Endodermal cell (in vitro differentiated cells): ENCODE measurements around the gene KLHL15. TPM values are rescaled to one million over a fixed set of nuclear protein-coding genes. Genes with fewer than 3 reads are reported as not detected.

Source experiments
- DNase-seq: peaks from one replicate; pipeline ENCODE4 v3.0.0-alpha.2; 2017
- H3K27ac ChIP-seq: 2 replicates; pipeline ENCODE4 v1.5.1; 2013; ENCODE audit warnings: mild to moderate bottlenecking, low read depth, low read length, moderate library complexity
- H3K27me3 ChIP-seq: 2 replicates; pipeline ENCODE4 v1.6.1; 2013; ENCODE audit warnings: mild to moderate bottlenecking, low read length, moderate library complexity; ENCODE audit not compliant: insufficient read depth, control insufficient read depth, poor library complexity, severe bottlenecking
- H3K36me3 ChIP-seq: 2 replicates; pipeline ENCODE4 v1.7.0; 2013; ENCODE audit warnings: mild to moderate bottlenecking, low read length, moderate library complexity; ENCODE audit not compliant: control insufficient read depth, insufficient read depth
- H3K4me1 ChIP-seq: one replicate; pipeline ENCODE4 v1.7.0; 2013; ENCODE audit warnings: low read length; ENCODE audit not compliant: control insufficient read depth, insufficient read depth
- H3K4me3 ChIP-seq: 2 replicates; pipeline ENCODE4 v1.5.1; 2013; ENCODE audit warnings: mild to moderate bottlenecking, low read length, moderate library complexity
- H3K9ac ChIP-seq: 2 replicates; pipeline ENCODE4 v1.6.1; 2013; ENCODE audit warnings: mild to moderate bottlenecking, low read length, moderate library complexity; ENCODE audit not compliant: poor library complexity, severe bottlenecking; ENCODE audit errors: extremely low read depth
- H3K9me3 ChIP-seq: 2 replicates; pipeline ENCODE4 v1.6.1; 2013; ENCODE audit warnings: mild to moderate bottlenecking, low read length, moderate library complexity; ENCODE audit not compliant: control insufficient read depth
- H3K27ac Mint-ChIP-seq: 2 replicates; pipeline ENCODE4 v1.8.0; 2020; ENCODE audit warnings: mixed read lengths
- H3K27me3 Mint-ChIP-seq: 2 replicates; pipeline ENCODE4 v1.8.0; 2021; ENCODE audit warnings: mild to moderate bottlenecking, mixed read lengths; ENCODE audit not compliant: insufficient read depth
- H3K36me3 Mint-ChIP-seq: 2 replicates; pipeline ENCODE4 v1.8.0; 2020; ENCODE audit warnings: low read depth, mixed read lengths
- H3K4me1 Mint-ChIP-seq: 2 replicates; pipeline ENCODE4 v1.8.0; 2020; ENCODE audit warnings: mixed read lengths
- H3K4me3 Mint-ChIP-seq: 2 replicates; pipeline ENCODE4 v1.8.0; 2020; ENCODE audit warnings: mild to moderate bottlenecking, moderate library complexity, mixed read lengths
- H3K9me3 Mint-ChIP-seq: 2 replicates; pipeline ENCODE4 v1.8.0; 2020; ENCODE audit warnings: mild to moderate bottlenecking, mixed read lengths
- WGBS, 2 experiments: methylation state at CpG; one replicate each; pipeline versions ENCODE4 v1.1.5 to v1.1.7; 2013; ENCODE audit warnings: missing lambda C conversion rate in 2 of 2, mixed read lengths in 1 of 2; ENCODE audit not compliant: insufficient coverage in 1 of 2, insufficient read length in 1 of 2; 5-methylcytosine and 5-hydroxymethylcytosine counted together
- total RNA-seq, 2 donors: library from RNA; stranded (reverse); fragmentation: NEBNext Ultra II Directional in 1 of 2; extraction: Animal tissue kit (Norgen Biotek cat#: 25700) in 1 of 2; gene quantifications; 2 replicates in 1 of 2; 3 replicates in 1 of 2; pipeline ENCODE4 v1.2.1, GENCODE V29; 2021
- TF ChIP-seq, protein P1 (sequence below): fragments of 200-600 bp; sonication (generic); conservative IDR thresholded peaks from 2 replicates; pipeline ENCODE4 v1.5.0; 2021; ENCODE audit warnings: antibody characterized with exemption, mild to moderate bottlenecking

Gene KLHL15
- total RNA-seq, 2 donors from 2014 or later: 11.4 to 15.5 TPM

DNA sequence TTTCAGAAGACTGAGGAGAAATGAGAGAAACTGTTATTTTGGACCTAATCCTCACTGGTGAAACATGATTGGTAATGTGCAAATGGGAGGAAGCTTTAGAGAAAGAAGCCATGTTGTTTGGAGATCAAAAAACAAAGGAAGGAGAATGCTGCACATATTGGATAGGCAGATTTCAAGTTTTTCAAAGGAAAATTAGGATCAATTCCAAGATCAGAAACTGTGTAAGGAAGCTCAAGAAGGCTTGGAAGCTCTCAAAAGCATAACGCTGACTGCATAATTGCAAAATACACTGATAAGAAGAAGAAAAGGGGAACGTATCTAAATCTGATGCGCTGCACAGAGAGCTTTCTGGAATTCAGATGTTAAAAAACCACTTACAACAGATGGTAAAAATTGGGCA lies 34.6 kb downstream of the KLHL15 start:
- no peaks in the 10 kb centered on the region for H3K9me3 ChIP-seq
- no peak overlapping the region for H3K4me3 ChIP-seq
- H3K4me1 ChIP-seq: no peaks in the 10 kb centered on the region
- no peak overlapping the region for H3K9ac ChIP-seq
- WGBS, 2 experiments: 96% methylated on average over 3 of the region's 3 CpGs; no CpG with 5 or more reads in 1 of the 2 experiments
- TF ChIP-seq, protein P1, sequence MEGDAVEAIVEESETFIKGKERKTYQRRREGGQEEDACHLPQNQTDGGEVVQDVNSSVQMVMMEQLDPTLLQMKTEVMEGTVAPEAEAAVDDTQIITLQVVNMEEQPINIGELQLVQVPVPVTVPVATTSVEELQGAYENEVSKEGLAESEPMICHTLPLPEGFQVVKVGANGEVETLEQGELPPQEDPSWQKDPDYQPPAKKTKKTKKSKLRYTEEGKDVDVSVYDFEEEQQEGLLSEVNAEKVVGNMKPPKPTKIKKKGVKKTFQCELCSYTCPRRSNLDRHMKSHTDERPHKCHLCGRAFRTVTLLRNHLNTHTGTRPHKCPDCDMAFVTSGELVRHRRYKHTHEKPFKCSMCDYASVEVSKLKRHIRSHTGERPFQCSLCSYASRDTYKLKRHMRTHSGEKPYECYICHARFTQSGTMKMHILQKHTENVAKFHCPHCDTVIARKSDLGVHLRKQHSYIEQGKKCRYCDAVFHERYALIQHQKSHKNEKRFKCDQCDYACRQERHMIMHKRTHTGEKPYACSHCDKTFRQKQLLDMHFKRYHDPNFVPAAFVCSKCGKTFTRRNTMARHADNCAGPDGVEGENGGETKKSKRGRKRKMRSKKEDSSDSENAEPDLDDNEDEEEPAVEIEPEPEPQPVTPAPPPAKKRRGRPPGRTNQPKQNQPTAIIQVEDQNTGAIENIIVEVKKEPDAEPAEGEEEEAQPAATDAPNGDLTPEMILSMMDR: no peak
- no peaks in the 10 kb centered on the region for H3K27me3 ChIP-seq
- no peak overlapping the region for H3K27ac ChIP-seq
- DNase-seq: no peak
- Mint-ChIP-seq H3K4me1 (peaks cover 10% of the 10 kb centered on the region), H3K4me3 (no peak overlapping the region), H3K9me3 (no peaks in the 10 kb centered on the region), H3K36me3 (peaks cover 62% of the 10 kb centered on the region), H3K27ac (no peak overlapping the region), H3K27me3 (no peaks in the 10 kb centered on the region)
- peaks cover 19% of the 10 kb centered on the region for H3K36me3 ChIP-seq

DNA sequence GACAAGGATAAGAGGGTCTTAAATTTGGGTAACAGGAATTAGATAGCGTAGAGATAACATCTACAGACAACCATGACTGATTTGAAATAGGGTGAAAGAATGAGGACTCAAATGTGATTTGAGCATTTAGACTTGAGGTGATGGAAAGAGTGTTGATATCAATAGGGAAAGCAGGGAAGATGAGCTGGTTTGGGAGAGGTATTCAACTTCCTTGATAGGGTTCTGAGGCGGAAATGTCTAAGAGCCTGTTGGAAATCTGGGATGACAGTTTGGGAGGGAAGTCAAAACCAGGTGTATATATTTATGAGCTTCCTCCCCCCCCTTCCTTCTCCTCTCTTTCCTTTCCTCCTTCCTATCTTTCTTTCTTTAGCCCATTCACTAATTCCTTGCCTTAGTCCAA lies 36.5 kb downstream of the KLHL15 start:
- Mint-ChIP-seq H3K27ac (no peak overlapping the region), H3K4me1 (peaks cover 10% of the 10 kb centered on the region), H3K27me3 (no peaks in the 10 kb centered on the region), H3K4me3 (no peak overlapping the region), H3K9me3 (no peaks in the 10 kb centered on the region), H3K36me3 (peaks cover 58% of the 10 kb centered on the region)
- no peaks in the 10 kb centered on the region for H3K9me3 ChIP-seq
- H3K36me3 ChIP-seq: peaks cover 16% of the 10 kb centered on the region
- WGBS, 2 experiments: 82 to 87% methylated on average over 1 of the region's 2 CpGs
- no peak for DNase-seq
- H3K27ac ChIP-seq: no peak overlapping the region
- no peak overlapping the region for H3K4me3 ChIP-seq
- TF ChIP-seq, protein P1: no peak
- no peaks in the 10 kb centered on the region for H3K27me3 ChIP-seq
- no peak overlapping the region for H3K9ac ChIP-seq
- no peaks in the 10 kb centered on the region for H3K4me1 ChIP-seq

DNA sequence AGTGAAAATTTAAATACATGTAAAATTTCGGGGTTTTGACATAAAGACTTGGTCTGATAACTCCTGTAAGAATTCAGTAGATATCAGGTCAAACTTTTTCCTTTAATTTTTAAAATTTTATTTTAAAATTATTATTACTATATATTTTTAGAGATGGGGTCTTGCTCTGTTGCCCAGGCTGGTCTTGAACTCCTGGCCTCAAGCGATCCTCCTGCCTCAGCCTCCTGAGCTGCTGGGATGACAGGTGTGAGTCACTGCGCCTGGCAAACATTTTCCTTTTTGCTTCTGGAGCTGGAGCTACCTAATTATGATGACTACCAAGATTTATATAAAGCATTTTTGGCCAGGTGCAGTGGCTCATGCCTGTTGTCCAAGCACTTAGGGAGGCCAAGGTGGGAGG lies 37.3 kb downstream of the KLHL15 start:
- Mint-ChIP-seq H3K36me3 (peaks cover 54% of the 10 kb centered on the region), H3K27me3 (no peaks in the 10 kb centered on the region), H3K27ac (no peak overlapping the region), H3K9me3 (no peaks in the 10 kb centered on the region), H3K4me1 (peaks cover 10% of the 10 kb centered on the region), H3K4me3 (no peak overlapping the region)
- Histone ChIP-seq H3K36me3 (peaks cover 16% of the 10 kb centered on the region), H3K9ac (no peak overlapping the region), H3K27ac (no peak overlapping the region), H3K4me3 (no peak overlapping the region), H3K9me3 (no peaks in the 10 kb centered on the region), H3K4me1 (no peaks in the 10 kb centered on the region), H3K27me3 (no peaks in the 10 kb centered on the region)
- TF ChIP-seq, protein P1: no peak
- no peak for DNase-seq
- WGBS, 2 experiments: 88% methylated on average over 2 of the region's 3 CpGs; no CpG with 5 or more reads in 1 of the 2 experiments
